ENCODE results near the gene P3H2. TPM values are rescaled to one million over a fixed set of nuclear protein-coding genes. Genes with fewer than 3 reads are reported as not detected.

The P3H2 gene
- total RNA-seq, 1 donor from 2014 or later, result 143 TPM

- Mint-ChIP-seq H3K36me3 (ENCODE audit: unreplicated experiment) (no peaks in the 10 kb centered on the region), H3K4me3 (ENCODE audit: unreplicated experiment) (no peak overlapping the region), H3K9me3 (ENCODE audit: unreplicated experiment) (no peaks in the 10 kb centered on the region), H3K27ac (ENCODE audit: unreplicated experiment) (no peak overlapping the region), H3K4me1 (ENCODE audit: unreplicated experiment) (peaks cover 10% of the 10 kb centered on the region), H3K27me3 (ENCODE audit: unreplicated experiment) (no peaks in the 10 kb centered on the region)
- no peak for TF ChIP-seq CTCF (IDR thresholded peaks at IDR 0.05)
- no peak for DNase-seq (ENCODE audit: extremely low spot score, unreplicated experiment)
Measured at GRCh38 chr3:190131329-190131728, 10.6 kb upstream of the P3H2 start.

- TF ChIP-seq CTCF (IDR thresholded peaks at IDR 0.05), result no peak
- H3K4me3 Mint-ChIP-seq (ENCODE audit: unreplicated experiment), result no peak overlapping the region
- H3K4me1 Mint-ChIP-seq (ENCODE audit: unreplicated experiment), result peaks cover 10% of the 10 kb centered on the region
- H3K27ac Mint-ChIP-seq (ENCODE audit: unreplicated experiment), result no peak overlapping the region
- no peaks in the 10 kb centered on the region for H3K36me3 Mint-ChIP-seq (ENCODE audit: unreplicated experiment)
- H3K9me3 Mint-ChIP-seq (ENCODE audit: unreplicated experiment), result no peaks in the 10 kb centered on the region
- no peaks in the 10 kb centered on the region for H3K27me3 Mint-ChIP-seq (ENCODE audit: unreplicated experiment)
- no peak for DNase-seq (ENCODE audit: extremely low spot score, unreplicated experiment)
Measured at GRCh38 chr3:190130696-190131095, 10.0 kb upstream of the P3H2 start.

- H3K27ac Mint-ChIP-seq (ENCODE audit: unreplicated experiment), result no peak overlapping the region
- no peaks in the 10 kb centered on the region for H3K27me3 Mint-ChIP-seq (ENCODE audit: unreplicated experiment)
- no peak overlapping the region for H3K4me3 Mint-ChIP-seq (ENCODE audit: unreplicated experiment)
- no peak for DNase-seq (ENCODE audit: extremely low spot score, unreplicated experiment)
- H3K36me3 Mint-ChIP-seq (ENCODE audit: unreplicated experiment), result no peaks in the 10 kb centered on the region
- H3K4me1 Mint-ChIP-seq (ENCODE audit: unreplicated experiment), result peaks cover 15% of the 10 kb centered on the region
- H3K9me3 Mint-ChIP-seq (ENCODE audit: unreplicated experiment), result no peaks in the 10 kb centered on the region
- no peak for TF ChIP-seq CTCF (IDR thresholded peaks at IDR 0.05)
Measured at GRCh38 chr3:190130037-190130436, 9.3 kb upstream of the P3H2 start.

- Mint-ChIP-seq H3K27ac (ENCODE audit: unreplicated experiment) (no peak overlapping the region), H3K4me1 (ENCODE audit: unreplicated experiment) (peaks cover 20% of the 10 kb centered on the region), H3K4me3 (ENCODE audit: unreplicated experiment) (no peak overlapping the region), H3K27me3 (ENCODE audit: unreplicated experiment) (no peaks in the 10 kb centered on the region), H3K9me3 (ENCODE audit: unreplicated experiment) (no peaks in the 10 kb centered on the region), H3K36me3 (ENCODE audit: unreplicated experiment) (no peaks in the 10 kb centered on the region)
- no peak for TF ChIP-seq CTCF (IDR thresholded peaks at IDR 0.05)
- no peak for DNase-seq (ENCODE audit: extremely low spot score, unreplicated experiment)
Measured at GRCh38 chr3:190127797-190128196, 7.1 kb upstream of the P3H2 start.

GRCh38 chr3:190127195-190127594 is 6.5 kb upstream of the P3H2 start:
- no peaks in the 10 kb centered on the region for H3K27me3 Mint-ChIP-seq (ENCODE audit: unreplicated experiment)
- TF ChIP-seq CTCF (IDR thresholded peaks at IDR 0.05), result no peak
- H3K36me3 Mint-ChIP-seq (ENCODE audit: unreplicated experiment), result no peaks in the 10 kb centered on the region
- peaks cover 22% of the 10 kb centered on the region for H3K4me1 Mint-ChIP-seq (ENCODE audit: unreplicated experiment)
- no peak overlapping the region for H3K4me3 Mint-ChIP-seq (ENCODE audit: unreplicated experiment)
- H3K9me3 Mint-ChIP-seq (ENCODE audit: unreplicated experiment), result no peaks in the 10 kb centered on the region
- no peak overlapping the region for H3K27ac Mint-ChIP-seq (ENCODE audit: unreplicated experiment)
- DNase-seq (ENCODE audit: extremely low spot score, unreplicated experiment), result no peak
